ENCODE measurements around the gene COL23A1. TPM values are rescaled to one million over a fixed set of nuclear protein-coding genes. Genes with fewer than 3 reads are reported as not detected.

COL23A1 gene
- total and polyA plus RNA-seq, 2 donors (not counting 1 experiment from before 2014, with no cell fraction given) = 0.20 TPM; not detected in 1

DNA sequence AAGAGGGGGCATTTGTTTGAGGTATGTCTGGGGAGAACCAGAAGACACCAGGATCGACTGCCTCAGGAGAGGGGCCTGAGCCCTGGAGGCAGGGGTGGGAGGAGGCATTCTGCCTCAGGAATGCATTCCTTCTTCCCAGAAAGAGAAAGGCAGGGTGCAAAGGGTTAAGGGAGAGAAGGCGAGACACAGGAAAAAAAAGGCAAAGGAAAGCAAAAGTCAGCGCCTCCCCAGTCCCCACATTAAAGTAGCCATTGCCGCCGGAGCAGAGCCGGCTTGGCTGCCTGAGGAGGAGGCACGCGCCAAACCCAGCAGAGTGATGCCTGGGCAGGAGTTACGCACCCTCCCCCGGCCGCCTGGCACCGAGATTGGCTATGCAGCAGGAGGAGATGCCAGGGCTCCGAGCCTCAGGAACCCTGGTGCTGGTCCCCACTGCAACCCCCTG is 233.7 kb downstream of the COL23A1 start:
- Histone ChIP-seq H3K4me1 (ENCODE audit: control insufficient read depth in 2 of 2, insufficient read depth in 2 of 2, low read length in 2 of 2) (no peaks in the 10 kb centered on the region), H4K20me1 (ENCODE audit: control insufficient read depth, insufficient read depth, low read length, poor library complexity, severe bottlenecking) (no peaks in the 10 kb centered on the region), H3K27me3 (replicated peaks in 1 of 4; ENCODE audit: control extremely low read depth in 1 of 4, control insufficient read depth in 3 of 4, insufficient read depth in 4 of 4, low read length in 3 of 4) (peaks cover 0 to 15% (median 0%) of the 10 kb centered on the region in 4 experiments), H3K4me3 (ENCODE audit: control extremely low read depth in 1 of 5, extremely low read depth in 1 of 5, insufficient read depth in 1 of 5, low read depth in 2 of 5, low read length in 4 of 5) (no peak overlapping the region), H3K4me2 (replicated peaks; ENCODE audit: low read depth, low read length, poor library complexity, severe bottlenecking) (no peak overlapping the region), H2AFZ (ENCODE audit: insufficient read depth, low read depth, low read length, poor library complexity, severe bottlenecking) (no peak overlapping the region), H3K9ac (ENCODE audit: low read length) (no peak overlapping the region), H3K27ac (ENCODE audit: low read length in 2 of 2) (no peak overlapping the region), H3K36me3 (replicated peaks in 1 of 2; ENCODE audit: control extremely low read depth in 1 of 2, control insufficient read depth in 1 of 2, extremely low read depth in 1 of 2, insufficient read depth in 2 of 2, low read length in 1 of 2) (no peaks in the 10 kb centered on the region), H3K79me2 (ENCODE audit: control insufficient read depth, insufficient read depth, low read length) (no peaks in the 10 kb centered on the region), H3K9me3 (ENCODE audit: control extremely low read depth in 1 of 3, control insufficient read depth in 2 of 3, insufficient read depth in 1 of 3, low read length in 2 of 3) (peaks cover 0 to 3% (median 0%) of the 10 kb centered on the region in 3 donors)
- Mint-ChIP-seq H3K4me3 (no peak overlapping the region), H3K27me3 (peaks cover 16% of the 10 kb centered on the region), H3K27ac (no peak overlapping the region), H3K9me3 (ENCODE audit: insufficient read depth) (no peaks in the 10 kb centered on the region), H3K4me1 (peaks cover 3% of the 10 kb centered on the region)
- POLR2A ChIA-PET = no interaction called here
- no peak for DNase-seq
- ATAC-seq (ENCODE audit: low read depth) = no peak
- CTCF ChIA-PET = no interaction called here
- TF ChIP-seq EZH2 (IDR thresholded peaks at IDR 0.05; ENCODE audit: borderline replicate concordance, insufficient read depth, low read depth, low read length, poor library complexity, severe bottlenecking) = no peak
- TF ChIP-seq, protein P1, sequence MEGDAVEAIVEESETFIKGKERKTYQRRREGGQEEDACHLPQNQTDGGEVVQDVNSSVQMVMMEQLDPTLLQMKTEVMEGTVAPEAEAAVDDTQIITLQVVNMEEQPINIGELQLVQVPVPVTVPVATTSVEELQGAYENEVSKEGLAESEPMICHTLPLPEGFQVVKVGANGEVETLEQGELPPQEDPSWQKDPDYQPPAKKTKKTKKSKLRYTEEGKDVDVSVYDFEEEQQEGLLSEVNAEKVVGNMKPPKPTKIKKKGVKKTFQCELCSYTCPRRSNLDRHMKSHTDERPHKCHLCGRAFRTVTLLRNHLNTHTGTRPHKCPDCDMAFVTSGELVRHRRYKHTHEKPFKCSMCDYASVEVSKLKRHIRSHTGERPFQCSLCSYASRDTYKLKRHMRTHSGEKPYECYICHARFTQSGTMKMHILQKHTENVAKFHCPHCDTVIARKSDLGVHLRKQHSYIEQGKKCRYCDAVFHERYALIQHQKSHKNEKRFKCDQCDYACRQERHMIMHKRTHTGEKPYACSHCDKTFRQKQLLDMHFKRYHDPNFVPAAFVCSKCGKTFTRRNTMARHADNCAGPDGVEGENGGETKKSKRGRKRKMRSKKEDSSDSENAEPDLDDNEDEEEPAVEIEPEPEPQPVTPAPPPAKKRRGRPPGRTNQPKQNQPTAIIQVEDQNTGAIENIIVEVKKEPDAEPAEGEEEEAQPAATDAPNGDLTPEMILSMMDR (IDR thresholded peaks at IDR 0.05) = no peak
- intact Hi-C loops (cut with micrococcal nuclease) = no loop called here
- 10% methylated on average over 13 of the region's 13 CpGs for WGBS (ENCODE audit: insufficient coverage)

DNA sequence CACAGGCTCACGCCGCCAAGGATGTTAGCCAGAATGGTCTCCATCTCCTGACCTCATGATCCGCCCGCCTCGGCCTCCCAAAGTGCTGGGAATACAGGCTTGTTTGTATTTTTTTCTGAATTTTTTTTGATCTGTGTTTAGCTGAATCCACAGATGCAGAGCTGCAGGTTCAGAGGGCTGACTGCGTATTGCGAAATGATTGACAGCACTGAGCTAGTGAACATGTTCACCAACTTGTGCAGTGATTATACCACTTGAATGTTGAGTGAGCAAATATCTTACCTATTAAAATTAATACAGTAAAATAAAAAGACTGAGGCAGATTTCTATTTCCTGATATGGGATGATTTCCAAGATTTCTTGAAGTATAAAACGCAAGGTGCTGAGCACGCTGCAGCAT is 234.5 kb downstream of the COL23A1 start:
- Histone ChIP-seq H3K9ac (ENCODE audit: low read length) (no peak overlapping the region), H3K27me3 (replicated peaks in 1 of 4; ENCODE audit: control extremely low read depth in 1 of 4, control insufficient read depth in 3 of 4, insufficient read depth in 4 of 4, low read length in 3 of 4) (peaks cover 0 to 15% (median 0%) of the 10 kb centered on the region in 4 experiments), H3K4me1 (ENCODE audit: control insufficient read depth in 2 of 2, insufficient read depth in 2 of 2, low read length in 2 of 2) (no peaks in the 10 kb centered on the region), H4K20me1 (ENCODE audit: control insufficient read depth, insufficient read depth, low read length, poor library complexity, severe bottlenecking) (no peaks in the 10 kb centered on the region), H2AFZ (ENCODE audit: insufficient read depth, low read depth, low read length, poor library complexity, severe bottlenecking) (no peak overlapping the region), H3K27ac (ENCODE audit: low read length in 2 of 2) (no peak overlapping the region), H3K4me3 (ENCODE audit: control extremely low read depth in 1 of 5, extremely low read depth in 1 of 5, insufficient read depth in 1 of 5, low read depth in 2 of 5, low read length in 4 of 5) (no peak overlapping the region), H3K4me2 (replicated peaks; ENCODE audit: low read depth, low read length, poor library complexity, severe bottlenecking) (no peak overlapping the region), H3K79me2 (ENCODE audit: control insufficient read depth, insufficient read depth, low read length) (no peaks in the 10 kb centered on the region), H3K9me3 (ENCODE audit: control extremely low read depth in 1 of 3, control insufficient read depth in 2 of 3, insufficient read depth in 1 of 3, low read length in 2 of 3) (peaks cover 0 to 3% (median 0%) of the 10 kb centered on the region in 3 donors), H3K36me3 (replicated peaks in 1 of 2; ENCODE audit: control extremely low read depth in 1 of 2, control insufficient read depth in 1 of 2, extremely low read depth in 1 of 2, insufficient read depth in 2 of 2, low read length in 1 of 2) (no peaks in the 10 kb centered on the region)
- TF ChIP-seq EZH2 (IDR thresholded peaks at IDR 0.05; ENCODE audit: borderline replicate concordance, insufficient read depth, low read depth, low read length, poor library complexity, severe bottlenecking) = no peak
- TF ChIP-seq, protein P1 (IDR thresholded peaks at IDR 0.05) = no peak
- DNase-seq (no peak), ATAC-seq (ENCODE audit: low read depth) (no peak)
- ChIA-PET POLR2A (no interaction called here), CTCF (no interaction called here)
- intact Hi-C loops (cut with micrococcal nuclease) = no loop called here
- Mint-ChIP-seq H3K4me1 (peaks cover 3% of the 10 kb centered on the region), H3K4me3 (no peak overlapping the region), H3K27ac (no peak overlapping the region), H3K9me3 (ENCODE audit: insufficient read depth) (no peaks in the 10 kb centered on the region), H3K27me3 (peaks cover 16% of the 10 kb centered on the region)
- 97% methylated on average over 7 of the region's 9 CpGs for WGBS (ENCODE audit: insufficient coverage)

Data from B cell (primary cell).